GM19025 (cell line): ENCODE results near the gene SMG9.
A peak's percentile ranks its signal among the peaks of the same experiment; 100 is the strongest.
"Not testable (repeated sequence)": the region's sequence is repeated elsewhere in the genome, so short reads cannot be mapped to it uniquely, and the experiment has no call there.

Source experiments
- ATAC-seq: cut with Tn5 transposase; IDR thresholded peaks from one replicate; pipeline ENCODE4 v1.9.1; 2021; ENCODE audit warnings: mild to moderate bottlenecking, low read depth, moderate library complexity; ENCODE audit not compliant: unreplicated experiment

Gene SMG9

DNA sequence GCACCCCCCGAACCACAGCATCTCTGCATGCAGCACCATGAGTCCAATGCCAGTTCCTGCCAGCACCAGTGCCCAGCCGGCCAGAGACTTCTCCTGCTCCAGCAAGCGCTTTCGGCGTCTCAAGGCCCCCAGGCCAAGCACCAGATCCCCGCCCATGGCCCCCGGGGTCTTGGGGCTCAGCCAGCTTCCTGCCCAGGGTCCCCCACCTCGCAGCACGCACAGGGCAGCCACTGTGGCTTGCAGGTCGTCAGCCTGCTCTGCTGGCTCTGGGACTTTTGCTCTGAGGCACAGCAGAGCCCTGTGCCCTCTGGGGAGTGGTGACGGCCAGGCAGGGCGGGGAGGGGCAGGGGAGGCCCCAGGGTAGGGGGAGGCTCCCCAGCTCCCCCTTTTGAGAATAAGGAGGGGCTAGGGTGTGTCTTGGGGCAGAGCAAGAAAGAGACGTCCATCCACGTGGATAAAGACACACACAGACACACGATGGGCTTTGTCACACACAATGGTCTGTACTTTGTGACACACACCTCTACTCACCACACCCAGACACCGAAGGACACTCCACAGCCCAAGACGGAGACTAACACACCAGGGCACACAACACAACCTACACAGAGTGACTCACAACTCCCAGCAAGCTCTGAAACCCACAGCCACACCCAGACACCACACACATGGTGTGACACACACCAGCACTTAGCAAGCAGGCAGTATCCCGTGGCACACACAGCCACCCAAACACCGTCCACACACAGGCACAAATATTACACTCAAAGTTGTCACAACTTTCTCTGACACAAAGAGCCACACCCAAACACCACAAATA is 26.2 kb upstream of the SMG9 start, which contains the start of gene KCNN4:
KCNN4 (minus strand) TSS at position 268 of the 820 bp plus-strand sequence; CDS start at position 156, 112 bp downstream.
- peak; percentile 40 for ATAC-seq

DNA sequence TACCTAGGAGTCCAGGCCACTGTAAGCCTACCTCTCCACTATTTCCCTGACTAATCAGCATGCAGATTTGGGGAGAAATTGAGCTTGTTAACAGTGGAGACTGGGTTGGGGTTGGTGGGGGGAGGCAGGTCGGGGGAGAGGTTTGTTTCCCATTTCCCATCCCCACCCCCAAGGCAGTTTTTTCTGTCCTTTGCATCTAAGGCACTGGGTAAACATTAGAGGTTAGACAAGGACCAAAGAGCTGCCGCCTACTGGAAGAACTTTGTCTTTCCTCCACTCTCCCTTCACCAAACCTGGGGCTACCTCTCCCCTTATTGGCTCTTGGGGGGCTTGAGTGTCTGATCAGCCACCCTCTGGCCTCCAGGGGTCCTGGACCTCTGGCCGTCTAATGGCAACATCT is 25.1 kb upstream of the SMG9 start:
- no peak for ATAC-seq

DNA sequence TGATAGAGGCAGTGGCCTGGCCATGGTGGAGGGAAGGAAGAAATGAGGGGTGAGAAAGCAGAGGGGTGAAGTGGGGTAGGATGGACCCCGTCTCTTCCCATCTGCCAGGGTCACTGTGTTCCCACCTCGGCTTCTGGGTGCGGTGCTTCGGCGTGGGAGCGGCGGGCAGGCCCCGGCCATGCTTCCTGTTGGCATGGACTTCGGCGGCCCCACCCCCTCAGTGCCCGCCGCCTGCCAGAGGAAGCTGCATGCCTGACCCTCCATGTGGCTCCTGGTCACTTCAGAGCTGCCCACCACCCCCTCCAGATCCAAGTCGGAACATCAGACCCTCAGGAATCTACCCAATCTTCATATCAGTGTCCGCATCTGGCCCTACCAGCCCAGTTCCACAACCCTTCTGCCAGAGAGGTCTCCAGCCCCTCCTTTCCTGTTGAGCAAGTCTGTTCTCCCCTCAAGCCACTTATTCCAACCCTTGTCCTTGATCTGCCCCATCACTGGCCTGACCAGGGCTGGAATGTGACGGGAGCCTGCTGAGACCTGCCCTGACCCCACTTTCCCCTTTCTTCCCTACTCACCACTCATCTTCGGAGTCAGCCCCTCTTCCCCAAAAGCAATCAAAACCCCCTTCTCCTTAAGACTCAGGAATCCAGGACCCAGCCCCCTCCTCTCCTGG is 24.5 kb upstream of the SMG9 start:
- ATAC-seq = no peak

DNA sequence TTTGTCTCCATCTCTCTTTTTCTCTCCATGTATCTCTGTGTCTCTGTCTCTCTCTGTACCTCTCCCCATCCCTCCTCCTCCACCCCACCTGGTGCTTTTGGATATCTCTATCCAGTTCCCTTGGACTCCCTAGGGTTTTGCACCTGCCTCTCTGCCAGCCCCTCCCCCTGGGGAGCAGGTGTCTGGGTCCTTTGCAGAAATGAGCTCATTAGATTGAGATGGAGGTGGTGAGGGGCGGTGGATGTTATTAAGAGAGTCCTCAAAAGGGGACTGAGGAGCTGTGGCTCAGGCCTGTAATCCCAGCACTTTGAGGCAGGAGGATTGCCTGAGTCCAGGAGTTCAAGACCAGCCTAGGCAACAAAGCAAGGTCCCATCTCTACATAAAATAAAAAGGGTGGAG is 23.9 kb upstream of the SMG9 start:
- ATAC-seq = no peak

DNA sequence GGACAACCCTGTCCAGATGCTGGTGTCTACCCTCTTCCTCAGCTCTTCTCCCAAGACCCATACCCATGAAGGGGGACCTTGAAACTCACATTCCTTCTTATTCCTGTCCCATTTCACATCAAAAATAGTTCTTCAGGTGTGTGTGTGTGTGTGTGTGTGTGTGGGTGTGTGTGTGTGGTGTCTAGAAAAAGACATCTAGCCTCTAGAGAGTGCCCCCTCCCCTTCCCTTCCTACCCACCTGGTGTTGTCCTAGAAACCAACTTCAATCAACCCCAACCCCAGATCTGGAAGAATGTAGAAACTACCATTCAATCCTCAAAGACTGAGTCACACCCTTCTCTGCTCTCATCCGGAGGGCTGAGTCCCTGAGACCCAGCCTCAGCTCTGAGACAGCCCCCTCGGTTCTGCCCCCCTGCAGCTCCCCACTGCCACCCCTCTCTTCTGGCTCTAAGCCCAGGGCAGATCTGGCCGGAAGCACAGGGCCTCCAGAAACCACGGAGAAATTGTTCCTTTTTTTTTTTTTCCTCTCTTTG is 22.5 kb upstream of the SMG9 start:
- no peak for ATAC-seq

DNA sequence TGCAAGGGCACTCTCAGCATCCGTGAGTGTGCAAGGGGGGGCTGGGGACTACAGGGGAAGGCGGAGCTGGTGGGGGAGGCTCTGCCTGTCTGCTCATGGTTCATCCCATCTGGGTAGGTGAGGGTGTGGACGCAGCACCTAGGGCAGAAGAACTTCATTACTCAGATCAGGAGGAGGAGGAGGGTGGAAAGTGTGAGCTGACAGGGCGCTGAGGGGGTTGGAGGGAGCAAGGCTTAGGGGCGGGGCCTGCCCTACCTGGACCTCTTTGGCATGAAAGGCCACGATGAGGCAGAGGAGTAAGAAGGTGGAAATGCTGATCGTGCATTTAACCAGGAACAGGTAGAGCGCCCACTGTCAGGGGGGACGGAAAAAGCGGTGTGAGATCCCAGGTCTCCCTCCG is 21.5 kb upstream of the SMG9 start:
- no peak for ATAC-seq

DNA sequence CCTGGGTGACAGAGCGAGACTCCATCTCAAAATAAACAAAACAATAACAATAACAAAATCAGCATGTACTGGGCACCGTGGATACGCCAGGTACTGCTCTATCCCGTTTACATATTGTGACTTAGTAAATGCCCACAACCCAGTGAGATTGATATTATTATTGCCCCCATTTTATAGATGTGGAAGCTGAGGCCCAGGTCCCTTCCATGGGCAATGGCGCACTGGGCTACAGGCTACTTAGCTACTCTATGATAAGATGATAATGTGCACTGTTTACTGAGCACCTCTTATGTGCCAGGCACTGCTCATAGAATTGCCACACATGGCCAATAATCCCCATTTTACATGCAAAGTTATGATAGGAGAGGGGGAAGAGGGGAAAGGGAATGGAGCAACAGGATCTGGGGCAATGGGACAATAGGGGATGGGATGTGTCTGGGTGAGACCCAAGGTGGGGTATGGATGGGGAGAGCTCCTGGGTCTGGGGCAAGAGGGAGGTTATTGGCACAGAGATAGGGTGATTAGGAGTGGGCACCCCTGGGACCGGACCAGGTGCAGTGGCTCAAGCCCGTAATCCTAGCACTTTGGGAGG is 20.6 kb upstream of the SMG9 start:
- ATAC-seq = no peak

DNA sequence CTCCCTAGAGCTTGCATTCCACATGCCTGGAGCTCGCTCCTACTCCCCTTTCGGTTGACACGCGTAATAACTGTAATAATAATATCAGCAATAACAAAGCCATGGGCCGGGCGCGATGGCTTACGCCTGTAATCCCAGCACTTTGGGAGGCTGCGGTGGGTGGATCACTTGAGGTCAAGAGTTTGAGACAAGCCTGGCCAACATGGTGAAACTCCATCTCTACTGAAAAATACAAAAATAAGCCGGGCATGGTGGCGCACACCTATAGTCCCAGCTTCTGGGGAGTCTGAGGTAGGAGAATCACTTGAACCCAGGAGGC is 20.1 kb upstream of the SMG9 start:
- ATAC-seq = not testable (repeated sequence)

DNA sequence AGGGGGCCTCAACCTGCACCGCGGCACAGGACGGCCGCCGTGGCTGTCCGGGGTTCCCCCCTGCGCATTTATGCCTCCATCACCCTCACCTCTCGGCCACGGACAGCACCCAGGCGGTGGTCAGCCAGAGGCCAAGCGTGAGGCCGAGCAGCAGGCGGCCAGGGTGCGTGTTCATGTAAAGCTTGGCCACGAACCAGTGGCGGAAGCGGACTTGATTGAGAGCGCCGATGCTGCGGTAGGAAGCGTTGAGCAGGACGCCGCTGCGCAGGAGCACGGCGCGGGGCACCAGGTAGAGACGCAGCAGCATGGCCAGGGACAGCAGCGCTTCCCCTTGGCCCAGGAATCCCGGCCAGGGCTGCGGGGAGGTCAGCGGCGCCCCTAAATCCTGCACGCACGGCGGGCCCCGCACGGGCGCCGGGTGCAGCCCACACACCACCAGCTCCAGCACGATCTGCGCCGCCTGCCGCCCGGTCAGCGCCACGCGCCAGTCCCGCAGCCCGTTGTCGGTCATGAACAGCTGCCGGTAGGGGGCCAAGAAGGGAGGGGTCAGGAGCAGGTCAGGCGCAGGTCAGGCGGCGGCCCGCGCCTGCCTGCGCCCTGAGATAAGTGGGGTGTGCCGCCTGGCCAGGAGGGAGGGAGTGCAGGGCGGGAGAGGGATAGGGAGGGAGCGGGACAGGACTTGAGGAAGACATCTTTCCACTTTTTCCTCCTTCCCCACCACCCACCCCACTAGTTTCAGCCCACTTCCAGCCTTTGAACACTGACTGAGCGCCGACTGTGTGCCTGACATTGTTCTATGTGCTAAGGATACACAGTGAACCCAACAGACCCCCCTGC is 19.6 kb upstream of the SMG9 start:
- no peak for ATAC-seq

DNA sequence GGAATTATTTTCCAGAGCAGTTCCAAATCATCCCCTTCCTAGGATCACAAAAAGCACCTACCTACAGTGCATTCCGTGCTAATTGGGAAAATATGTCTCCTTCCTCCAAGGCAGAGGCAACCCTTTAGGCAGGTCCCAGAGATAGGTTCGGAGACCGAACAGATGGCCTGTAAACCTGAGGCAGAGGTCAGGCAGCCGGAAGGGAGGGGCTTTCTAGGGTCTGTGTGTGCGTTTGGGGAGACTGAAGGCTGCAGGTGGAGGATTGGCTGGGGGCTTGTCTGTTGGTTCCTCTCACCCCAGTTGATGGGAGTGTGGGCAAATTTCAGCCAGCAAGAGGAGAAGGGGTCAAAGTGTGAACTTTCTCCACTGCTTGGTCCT is 19.0 kb upstream of the SMG9 start:
- ATAC-seq = no peak

DNA sequence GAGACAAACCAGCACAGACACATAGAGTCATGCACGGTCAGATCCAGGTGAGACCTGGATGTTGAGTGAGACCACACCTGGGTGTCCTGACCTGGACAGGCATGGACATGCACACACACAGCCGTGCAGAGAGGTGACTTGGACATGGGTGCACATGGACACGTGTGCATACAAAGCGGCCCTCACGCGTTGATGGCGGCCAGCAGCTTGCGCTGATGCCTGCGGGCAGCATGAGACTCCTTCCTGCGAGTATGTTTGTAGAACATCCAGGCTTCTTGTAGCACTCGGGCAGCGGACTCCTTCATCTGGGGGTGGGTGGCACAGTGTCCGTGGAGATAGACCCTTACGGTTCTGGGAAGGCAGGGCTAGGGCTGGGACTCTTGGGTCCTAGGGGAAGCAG is 14.5 kb upstream of the SMG9 start:
- no peak for ATAC-seq

DNA sequence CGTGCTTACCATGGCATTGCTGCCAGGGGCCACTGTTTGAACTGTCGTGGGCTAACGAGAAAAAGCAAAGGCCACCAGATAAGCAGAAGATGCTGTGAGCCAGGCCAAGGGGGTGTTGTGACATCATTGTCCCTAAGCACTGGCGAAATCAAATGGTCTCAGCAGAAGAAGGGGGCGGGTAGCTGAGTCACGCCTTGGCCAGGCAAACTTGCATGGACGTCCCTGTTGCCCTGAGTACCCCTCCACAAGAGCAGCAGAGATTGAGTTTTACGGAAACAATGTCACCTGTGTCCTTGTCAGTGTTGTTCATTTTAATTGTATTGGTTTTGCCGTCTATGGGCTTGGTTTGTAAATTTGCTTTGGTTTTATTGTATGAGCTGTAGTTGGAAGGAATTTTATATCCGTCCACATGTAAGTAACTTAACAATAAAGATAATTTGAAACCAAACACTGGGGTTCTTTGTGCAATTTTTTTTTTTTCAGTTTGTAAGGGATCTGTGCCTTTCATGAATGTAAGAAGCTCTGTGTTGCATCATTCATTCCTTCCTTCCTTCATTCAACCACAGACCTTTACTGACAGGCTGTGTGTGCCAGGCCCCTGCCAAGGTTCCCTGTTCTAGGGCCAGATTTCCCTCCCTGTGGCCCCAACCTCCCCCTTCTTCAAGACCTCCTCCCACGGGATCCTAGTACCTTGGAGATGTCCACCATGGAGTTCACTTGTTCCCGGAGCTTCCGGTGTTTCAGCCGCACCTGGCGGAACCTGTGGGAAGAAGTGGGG is 13.7 kb upstream of the SMG9 start:
- no peak for ATAC-seq

DNA sequence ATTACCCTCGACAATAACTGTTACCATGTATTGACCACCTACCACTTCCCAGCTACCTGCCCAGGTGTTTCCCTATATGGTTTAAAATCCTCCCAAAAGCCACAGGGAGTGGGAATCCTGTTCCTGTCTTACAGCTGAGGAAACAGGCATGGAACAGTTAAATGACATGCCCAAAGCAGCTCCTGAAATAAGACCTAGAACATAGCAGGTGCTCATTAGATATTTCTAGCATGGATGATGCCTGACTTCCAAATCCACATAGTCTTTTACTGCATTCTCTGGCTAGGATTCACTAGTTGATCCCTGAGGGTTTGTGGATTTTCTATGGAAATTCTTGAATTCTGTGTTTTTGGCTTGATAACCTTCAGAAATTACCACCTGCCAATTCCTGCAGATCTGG is 13.1 kb upstream of the SMG9 start:
- ATAC-seq = no peak

DNA sequence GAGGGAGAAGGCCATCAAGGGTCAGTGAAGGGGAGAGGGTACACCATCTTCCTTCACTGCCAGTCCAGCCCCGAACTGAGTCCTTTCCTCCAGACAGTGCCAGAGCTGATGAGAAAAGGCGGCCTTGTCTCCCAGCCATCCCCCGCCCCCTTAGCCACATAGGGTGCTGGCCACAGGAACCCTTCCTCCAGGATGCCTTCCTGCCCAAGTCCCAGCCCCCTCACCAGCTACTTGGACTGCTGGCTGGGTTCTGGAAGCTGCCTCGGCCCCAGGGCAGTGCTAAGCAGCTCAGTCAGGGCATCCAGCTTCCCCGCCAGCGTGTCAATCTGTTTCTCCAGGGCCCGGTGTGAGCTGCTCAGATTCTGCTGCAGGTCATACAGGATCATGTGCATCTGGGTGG is 12.6 kb upstream of the SMG9 start:
- no peak for ATAC-seq

DNA sequence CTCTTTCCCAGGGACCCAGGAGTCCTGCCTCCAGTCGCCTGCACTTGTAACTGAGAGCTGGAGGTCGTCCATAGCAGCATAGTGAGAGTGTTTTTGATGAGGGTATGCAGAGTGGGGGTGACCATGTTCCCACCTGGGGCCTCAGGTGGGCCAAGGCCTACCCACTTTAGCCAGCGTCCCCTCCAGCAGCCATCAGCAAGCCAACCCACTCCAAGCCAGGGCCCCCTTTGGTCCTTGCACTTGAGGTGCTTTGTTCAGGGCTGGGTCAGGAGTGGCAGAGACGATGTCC is 11.9 kb upstream of the SMG9 start:
- no peak for ATAC-seq

DNA sequence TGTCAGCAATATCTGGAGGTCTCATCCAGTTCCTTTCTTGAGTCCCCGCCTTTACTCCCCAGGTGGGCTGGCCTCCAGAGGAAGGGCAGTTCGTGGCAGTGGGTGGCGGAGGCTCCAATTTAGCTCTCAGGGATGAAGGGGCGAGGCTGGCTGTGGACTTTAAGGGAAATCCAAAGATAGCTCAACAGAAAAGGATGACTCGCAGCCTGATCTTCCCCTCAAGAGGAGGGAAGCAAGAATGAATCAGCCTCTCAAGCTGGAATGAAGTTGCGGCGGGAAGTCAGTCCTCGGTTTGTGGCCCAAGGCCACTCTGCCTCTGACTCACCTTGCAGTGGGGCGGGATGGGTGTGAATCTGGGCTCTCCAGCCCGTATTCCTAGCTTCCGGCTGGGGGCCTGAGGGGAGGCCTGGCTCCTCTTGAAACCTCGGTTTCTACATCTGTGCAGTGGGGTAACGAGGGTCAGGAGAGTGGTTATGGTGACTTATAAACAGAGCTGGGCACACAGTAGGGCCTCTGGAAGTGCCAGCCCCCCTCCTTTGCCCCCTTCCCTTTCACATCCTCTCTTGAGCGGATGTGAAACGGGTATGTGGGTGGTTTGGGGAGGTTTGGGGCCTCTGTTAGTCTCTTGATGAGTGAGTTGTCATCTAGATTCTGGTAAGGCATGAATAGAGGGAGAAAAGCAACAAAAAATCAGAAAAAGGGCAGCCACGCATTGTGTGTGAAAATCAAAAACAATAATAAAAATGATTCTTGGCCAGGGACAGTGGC is 10.5 kb upstream of the SMG9 start:
- ATAC-seq = peak; percentile 65

DNA sequence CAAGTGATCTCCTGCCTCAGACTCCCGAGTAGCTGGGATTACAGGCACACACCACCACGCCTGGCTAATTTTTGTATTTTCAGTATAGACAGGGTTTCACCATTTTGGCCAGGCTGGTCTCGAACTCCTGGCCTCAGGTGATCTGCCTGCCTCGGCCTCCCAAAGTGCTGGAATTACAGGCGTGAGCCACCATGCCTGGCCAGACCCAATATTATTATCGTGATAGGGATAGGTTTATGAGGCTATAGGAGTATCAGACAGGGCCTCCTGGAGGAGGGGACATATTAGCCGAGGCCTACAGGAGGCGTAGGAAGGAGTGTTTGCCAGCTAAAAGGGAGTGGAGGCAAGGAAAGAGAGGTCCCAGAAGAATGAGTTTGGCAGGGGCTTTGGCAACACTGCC is 9.9 kb upstream of the SMG9 start:
- ATAC-seq = not testable (repeated sequence)

DNA sequence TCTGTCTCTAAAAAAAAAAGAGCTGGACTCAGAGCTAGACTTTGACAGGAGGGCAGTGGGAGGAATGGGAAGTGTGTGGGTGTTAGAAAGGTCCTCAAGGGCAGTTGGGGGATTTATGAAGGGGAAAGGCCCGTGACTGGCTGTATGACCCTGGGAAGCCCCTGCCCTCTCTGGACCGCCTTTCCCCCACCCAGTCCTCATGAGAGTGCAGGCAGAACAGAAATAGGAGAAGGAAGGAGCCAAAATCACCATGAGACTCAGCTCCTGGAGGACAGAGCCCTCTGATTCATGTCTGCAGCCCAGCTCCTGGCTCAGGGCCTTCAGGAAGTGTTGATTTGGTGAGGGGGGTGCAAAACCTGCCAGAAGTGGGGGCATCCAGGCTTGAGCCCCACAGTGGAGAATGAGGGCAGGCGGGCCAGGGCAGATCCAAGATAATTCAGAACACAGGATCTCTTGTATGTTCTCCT is 8.7 kb upstream of the SMG9 start:
- ATAC-seq = no peak

DNA sequence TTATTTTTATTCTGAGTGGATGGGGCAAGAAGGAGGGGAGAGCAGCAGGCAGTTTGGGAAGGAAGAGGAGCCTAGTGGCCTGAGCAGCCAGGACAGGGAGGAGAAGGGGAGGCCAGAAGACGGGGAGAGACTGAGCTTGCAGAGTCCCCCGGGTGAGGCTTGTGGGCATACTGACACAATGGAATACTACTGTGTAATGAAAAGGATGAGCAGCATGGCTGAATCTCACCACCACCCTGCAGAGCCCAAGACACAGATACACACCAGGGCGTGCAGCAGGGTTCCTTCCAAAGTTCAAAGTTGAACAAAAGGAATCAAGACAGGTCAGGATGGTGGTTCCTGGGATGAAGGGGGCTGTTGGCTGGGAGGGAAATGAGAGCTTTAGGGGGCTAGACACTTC is 8.1 kb upstream of the SMG9 start:
- ATAC-seq = no peak
